SK-N-MC (cell line): Measurements from ENCODE around the gene IDI2.

Source experiments
- EZH2 ChIP-seq: fragments of 200-600 bp; sonication (generic); IDR thresholded peaks from one replicate; pipeline ENCODE4 v1.6.1; 2017; ENCODE audit warnings: antibody characterized with exemption
- FOXP2 ChIP-seq: optimal IDR thresholded peaks from 2 replicates; pipeline ENCODE3; 2011; ENCODE audit warnings: mild to moderate bottlenecking, moderate library complexity; ENCODE audit not compliant: insufficient read depth; ENCODE audit errors: extremely low read length, control extremely low read depth
- POLR2AphosphoS5 ChIP-seq: IDR thresholded peaks from 2 replicates; pipeline ENCODE4 v1.6.1; 2012; ENCODE audit warnings: mild to moderate bottlenecking, low read depth, low read length, borderline replicate concordance

DNA sequence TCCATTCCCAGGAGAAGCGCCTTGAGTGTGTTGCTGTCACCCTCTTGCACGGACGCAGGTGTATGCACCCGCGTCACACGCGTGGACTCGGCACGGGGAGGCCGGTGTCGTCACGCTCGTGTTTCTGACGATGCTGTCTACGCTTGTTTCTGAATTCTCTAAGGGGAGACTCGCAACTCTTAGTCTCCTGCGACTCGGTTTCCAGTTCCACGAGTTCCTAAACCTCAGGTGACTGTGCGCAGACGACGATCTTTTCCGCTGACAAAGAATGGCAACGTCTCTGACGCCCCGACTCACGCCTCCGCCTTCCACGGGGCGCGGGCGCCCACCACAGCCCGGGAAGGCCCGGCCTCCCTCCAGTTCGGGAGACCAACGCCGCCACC, 22.7 kb upstream of the IDI2 start:
- TF ChIP-seq POLR2AphosphoS5 (no peak), EZH2 (no peak), FOXP2 (no peak)
